Endothelial cell of umbilical vein (primary cell): ENCODE measurements around the gene ATP5ME. TPM values are rescaled to one million over a fixed set of nuclear protein-coding genes. Genes with fewer than 3 reads are reported as not detected.

Experiments
- BruUV-seq: library from RNA; stranded (reverse); fragments of 400-500 nt; replicated peaks from 2 replicates; lab custom pipeline; 2021; lab: Mats Ljungman, UMichigan
- CTCF ChIA-PET: fragments of 300-600, 350-600 bp; sonication (Branson Sonifier 250); formaldehyde crosslinking; loops from one replicate; lab custom pipeline; 2021; ENCODE audit warnings: antibody characterized with exemption, inconsistent platforms; lab: Charles Lee
- POLR2A ChIA-PET: fragments of 300-600, 350-600 bp; sonication (Branson Sonifier 250); formaldehyde crosslinking; loops from one replicate; lab custom pipeline; 2021; ENCODE audit warnings: antibody characterized with exemption, inconsistent platforms; lab: Charles Lee
- DNase-seq: peaks from one replicate; pipeline ENCODE4 v3.0.0-alpha.2; 2011; ENCODE audit warnings: low read depth, low spot score
- FAIRE-seq: peaks from 2 replicates; lab custom pipeline; 2011; peaks lifted over from hg19 to GRCh38; lab: Jason Lieb, UNC
- H2AFZ ChIP-seq: 2 replicates; pipeline ENCODE4 v1.6.0; 2012; ENCODE audit warnings: low read depth, low read length, control low read depth, inconsistent platforms
- H3K27ac ChIP-seq: 2 replicates; pipeline ENCODE4 v1.5.1; 2011; ENCODE audit warnings: low read depth, mild to moderate bottlenecking, control low read depth, low read length, moderate library complexity; ENCODE audit not compliant: insufficient read depth
- H3K27me3 ChIP-seq, 2 experiments: 2 replicates each; pipeline versions ENCODE4 v1.6.0 to v1.6.1; 2011; ENCODE audit warnings: low read length in 2 of 2, mixed read lengths in 1 of 2; ENCODE audit not compliant: control insufficient read depth in 2 of 2, insufficient read depth in 2 of 2
- H3K36me3 ChIP-seq, 2 experiments: 2 replicates in 1 of 2; 3 replicates in 1 of 2; pipeline ENCODE4 v1.5.1; 2011; ENCODE audit warnings: low read length in 2 of 2, mild to moderate bottlenecking in 1 of 2, moderate library complexity in 1 of 2; ENCODE audit not compliant: control insufficient read depth in 2 of 2, insufficient read depth in 2 of 2; ENCODE audit errors: extremely low read depth in 1 of 2
- H3K4me1 ChIP-seq: 3 replicates; pipeline ENCODE4 v1.5.1; 2011; ENCODE audit warnings: mild to moderate bottlenecking, low read length; ENCODE audit not compliant: control insufficient read depth, insufficient read depth; ENCODE audit errors: extremely low read depth
- H3K4me2 ChIP-seq: 2 replicates; pipeline ENCODE4 v1.6.1; 2011; ENCODE audit warnings: low read length, control low read depth, mixed read lengths; ENCODE audit not compliant: insufficient read depth
- H3K4me3 ChIP-seq, 3 experiments: fragments of 200-600 bp in 1 of 3; sonication (generic), shearing (Covaris generic) in 1 of 3; replicated peaks in 1 of 3; 2 replicates each; pipeline ENCODE4 v1.5.1; 2011 to 2016; ENCODE audit warnings: control low read depth in 3 of 3, low read length in 3 of 3, mild to moderate bottlenecking in 2 of 3, inconsistent platforms in 1 of 3, low read depth in 1 of 3, moderate library complexity in 1 of 3; ENCODE audit not compliant: insufficient read depth in 1 of 3
- H3K79me2 ChIP-seq: 2 replicates; pipeline ENCODE4 v1.6.0; 2012; ENCODE audit warnings: low read length, inconsistent platforms; ENCODE audit not compliant: control insufficient read depth, insufficient read depth
- H3K9ac ChIP-seq: replicated peaks from 2 replicates; pipeline ENCODE3; 2011; ENCODE audit warnings: low read length, control low read depth; ENCODE audit not compliant: insufficient read depth; ENCODE audit errors: extremely low read depth
- H3K9me1 ChIP-seq: replicated peaks from 3 replicates; pipeline ENCODE4 v1.6.0; 2011; ENCODE audit warnings: mild to moderate bottlenecking, low read length; ENCODE audit not compliant: control insufficient read depth, insufficient read depth; ENCODE audit errors: extremely low read depth
- H3K9me3 ChIP-seq: replicated peaks from 2 replicates; pipeline ENCODE4 v1.5.1; 2012; ENCODE audit warnings: low read length, inconsistent platforms; ENCODE audit not compliant: control insufficient read depth, insufficient read depth
- H4K20me1 ChIP-seq: replicated peaks from 2 replicates; pipeline ENCODE3; 2011; ENCODE audit warnings: mild to moderate bottlenecking, low read length; ENCODE audit not compliant: control insufficient read depth, insufficient read depth; ENCODE audit errors: extremely low read depth
- CTCF ChIP-seq, 2 donors: IDR thresholded peaks; 1 replicate in 1 of 2; 2 replicates in 1 of 2; pipeline ENCODE4 v1.5.1; 2011; ENCODE audit warnings: low read length in 2 of 2, mild to moderate bottlenecking in 2 of 2, moderate library complexity in 2 of 2, control low read depth in 1 of 2, inconsistent platforms in 1 of 2, low read depth in 1 of 2; ENCODE audit not compliant: insufficient read depth in 1 of 2; ENCODE audit errors: extremely low read depth in 1 of 2
- EZH2 ChIP-seq: IDR thresholded peaks from 2 replicates; pipeline ENCODE4 v1.6.1; 2012; ENCODE audit warnings: borderline replicate concordance, low read depth, mild to moderate bottlenecking, moderate library complexity, low read length, inconsistent platforms; ENCODE audit not compliant: severe bottlenecking
- FOS ChIP-seq: IDR thresholded peaks from 2 replicates; pipeline ENCODE4 v1.6.1; 2011; ENCODE audit warnings: mild to moderate bottlenecking, low read length, moderate library complexity, borderline replicate concordance; ENCODE audit not compliant: insufficient read depth
- GATA2 ChIP-seq: IDR thresholded peaks from 2 replicates; pipeline ENCODE4 v1.7.0; 2011; ENCODE audit warnings: low read depth, mild to moderate bottlenecking, moderate library complexity, mixed read lengths, low read length; ENCODE audit not compliant: insufficient read length, insufficient read depth
- JUN ChIP-seq: IDR thresholded peaks from 2 replicates; pipeline ENCODE4 v1.6.1; 2011; ENCODE audit warnings: borderline replicate concordance, low read depth; ENCODE audit not compliant: insufficient read length, insufficient read depth
- MYC ChIP-seq: IDR thresholded peaks from one replicate; pipeline ENCODE4 v1.6.1; 2011; ENCODE audit warnings: mild to moderate bottlenecking, low read depth, low read length
- POLR2A ChIP-seq: IDR thresholded peaks from 2 replicates; pipeline ENCODE4 v1.6.1; 2012; ENCODE audit warnings: low read depth, mild to moderate bottlenecking, control low read depth, low read length
- POLR2AphosphoS5 ChIP-seq: IDR thresholded peaks from 2 replicates; pipeline ENCODE4 v1.6.1; 2012; ENCODE audit warnings: low read depth, mild to moderate bottlenecking, control low read depth, low read length, moderate library complexity; ENCODE audit not compliant: insufficient read depth
- dilution Hi-C: fragments of 300-500 bp; cut with MboI; formaldehyde crosslinking; loops from one replicate; pipeline ENCODE4 v1.15.0; 2019; ENCODE audit warnings: low sequenced_read_pairs; ENCODE audit not compliant: extremely low pct_ligation_motif_present
- intact Hi-C: fragments of 100-400 bp; cut with micrococcal nuclease; formaldehyde crosslinking; loops from one replicate; pipeline ENCODE4 v1.10.0; 2022
- polyA plus RNA-seq, 4 experiments: library from polyadenylated mRNA; depleted of rRNA in 3 of 4; stranded (reverse) in 3 of 4; unstranded in 1 of 4; fragments of >200 nt; gene quantifications; 2 replicates each; pipeline versions ENCODE4 v1.2.1 to v1.2.3, GENCODE V29; 2011 to 2012; ENCODE audit warnings: missing spikeins in 1 of 4
- total RNA-seq: library from RNA; stranded (reverse); gene quantifications from 2 replicates; pipeline ENCODE4 v1.2.3, GENCODE V29; 2021
- TF ChIP-seq, protein P1 (sequence below): IDR thresholded peaks from 2 replicates; pipeline ENCODE4 v1.6.1; 2011; ENCODE audit not compliant: insufficient read depth, insufficient read length

Gene ATP5ME
- total and polyA plus RNA-seq, 2 donors (not counting 3 experiments of a cell fraction or from before 2014, with no cell fraction given), result 303 to 304 TPM

GRCh38 chr4:665751-666435 is 8.2 kb downstream of the ATP5ME start:
- dilution Hi-C loops (no loop called here), intact Hi-C loops (no loop called here)
- H3K36me3 ChIP-seq, result no peaks in the 10 kb centered on the region
- POLR2A ChIA-PET, result no interaction called here
- no peaks in the 10 kb centered on the region for H3K9me3 ChIP-seq
- CTCF ChIA-PET, result no interaction called here
- no peak overlapping the region for H2AFZ ChIP-seq
- DNase-seq (no peak), FAIRE-seq (no peak)
- no peak overlapping the region for H3K9ac ChIP-seq
- H3K4me3 ChIP-seq, result no peak overlapping the region
- no peaks in the 10 kb centered on the region for H3K9me1 ChIP-seq
- H3K27me3 ChIP-seq, result peaks cover 0 to 5% of the 10 kb centered on the region in 2 experiments
- no peaks in the 10 kb centered on the region for H3K4me1 ChIP-seq
- BruUV-seq, result no TSS peak
- TF ChIP-seq MYC, result no peak
- TF ChIP-seq CTCF (IDR thresholded peaks at IDR 0.05; ENCODE audit: extremely low read depth in 1 of 2, insufficient read depth in 1 of 2, low read depth in 1 of 2, low read length in 2 of 2), result no peak
- no peak for TF ChIP-seq EZH2
- TF ChIP-seq FOS, result no peak
- TF ChIP-seq GATA2, result no peak
- TF ChIP-seq, protein P1, sequence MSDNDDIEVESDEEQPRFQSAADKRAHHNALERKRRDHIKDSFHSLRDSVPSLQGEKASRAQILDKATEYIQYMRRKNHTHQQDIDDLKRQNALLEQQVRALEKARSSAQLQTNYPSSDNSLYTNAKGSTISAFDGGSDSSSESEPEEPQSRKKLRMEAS, result no peak
- TF ChIP-seq POLR2AphosphoS5, result no peak
- no peak for TF ChIP-seq JUN
- no peak for TF ChIP-seq POLR2A
- no peaks in the 10 kb centered on the region for H3K79me2 ChIP-seq
- H3K27ac ChIP-seq, result no peak overlapping the region
- no peak overlapping the region for H3K4me2 ChIP-seq
- H4K20me1 ChIP-seq, result no peaks in the 10 kb centered on the region
